Sciatic nerve (tissue), 2 donors: ENCODE measurements around the gene FBXW5. TPM values are rescaled to one million over a fixed set of nuclear protein-coding genes. Genes with fewer than 3 reads are reported as not detected.

ENCODE experiments used
- ATAC-seq: fragments of 200-7000 bp; cut with Tn5 transposase; one replicate; pipeline ENCODE4 v1.9.1; 2020; ENCODE audit warnings: mild to moderate bottlenecking, moderate library complexity
- DNase-seq: peaks from one replicate; pipeline ENCODE4 v3.0.0-alpha.2; 2020; ENCODE audit warnings: low spot score
- intact Hi-C: fragments of 100-400 bp; cut with DNase I; formaldehyde crosslinking; loops from one replicate; pipeline ENCODE4 v1.14.2; 2022
- total RNA-seq: library from RNA; stranded (reverse); fragmentation: NEBNext Ultra II Directional; extraction: Animal tissue kit (Norgen Biotek cat#: 25700); gene quantifications from one replicate; pipeline ENCODE4 v1.2.1, GENCODE V29; 2021
- donor health status: DM: no; HTN: no; CAD: no.
- donor health status: DM: no; HTN: no; CAD: no.

FBXW5 gene
- total RNA-seq, 1 donor from 2014 or later, result 59.9 TPM

GRCh38 chr9:136899196-136899595 is 45.3 kb downstream of the FBXW5 start:
- ATAC-seq (no peak), DNase-seq (no peak)
- intact Hi-C loops, result no loop called here

GRCh38 chr9:136898483-136899100 is 45.9 kb downstream of the FBXW5 start:
- DNase-seq (no peak), ATAC-seq (no peak)
- intact Hi-C loops, result no loop called here

- no peak for DNase-seq
- intact Hi-C loops, result no loop called here
- no peak for ATAC-seq
Observed at GRCh38 chr9:136896027-136896426, 48.5 kb downstream of the FBXW5 start.

GRCh38 chr9:136890661-136891060 is 53.9 kb downstream of the FBXW5 start:
- intact Hi-C loops, result no loop called here
- DNase-seq, result no peak
- no peak for ATAC-seq

Other genes with a start within 250 kb of the FBXW5 start
- gene DIPK1B, start 232.2 kb downstream of the FBXW5 start, total RNA-seq, result 11.6 TPM
- gene LCN10, start 201.8 kb downstream of the FBXW5 start, total RNA-seq, result 5.5 TPM
- 7.0 TPM for gene LCN6, start 196.2 kb downstream of the FBXW5 start, total RNA-seq
- not detected for gene LCN8, start 186.5 kb downstream of the FBXW5 start, total RNA-seq
- gene LCN15, start 180.2 kb downstream of the FBXW5 start, total RNA-seq, result not detected
- gene TMEM141, start 153.4 kb downstream of the FBXW5 start, total RNA-seq, result 37.8 TPM
- 2.5 TPM for gene CCDC183, start 148.4 kb downstream of the FBXW5 start, total RNA-seq
- gene RABL6, start 136.8 kb downstream of the FBXW5 start, total RNA-seq, result 46.9 TPM
- gene AJM1, start 102.3 kb downstream of the FBXW5 start, total RNA-seq, result 3.1 TPM
- 76.4 TPM for gene PHPT1, start 95.3 kb downstream of the FBXW5 start, total RNA-seq
- 3.0 TPM for gene MAMDC4, start 92.4 kb downstream of the FBXW5 start, total RNA-seq
- 201 TPM for gene EDF1, start 78.4 kb downstream of the FBXW5 start, total RNA-seq
- 17.0 TPM for gene TRAF2, start 58.2 kb downstream of the FBXW5 start, total RNA-seq
- gene C8G, start 505 bp upstream of the FBXW5 start, total RNA-seq, result not detected
- 8.6 TPM for gene LCN12, start 7.5 kb upstream of the FBXW5 start, total RNA-seq
- gene PTGDS, start 32.8 kb upstream of the FBXW5 start, total RNA-seq, result 1,668 TPM
- 4.1 TPM for gene LCNL1, start 38.3 kb upstream of the FBXW5 start, total RNA-seq
- 46.6 TPM for gene PAXX, start 47.7 kb upstream of the FBXW5 start, total RNA-seq
- 11.3 TPM for gene CLIC3, start 51.8 kb upstream of the FBXW5 start, total RNA-seq
- gene ABCA2, start 83.5 kb upstream of the FBXW5 start, total RNA-seq, result 298 TPM
- gene FUT7, start 87.3 kb upstream of the FBXW5 start, total RNA-seq, result 0.18 TPM
- gene NPDC1, start 101.4 kb upstream of the FBXW5 start, total RNA-seq, result 157 TPM
- 24.3 TPM for gene ENTPD2, start 109.3 kb upstream of the FBXW5 start, total RNA-seq
- 0.36 TPM for gene SAPCD2, start 125.8 kb upstream of the FBXW5 start, total RNA-seq
- gene UAP1L1, start 132.8 kb upstream of the FBXW5 start, total RNA-seq, result 18.3 TPM
- 48.3 TPM for gene MAN1B1, start 142.2 kb upstream of the FBXW5 start, total RNA-seq
- 127 TPM for gene DPP7, start 170.0 kb upstream of the FBXW5 start, total RNA-seq
- gene GRIN1, start 194.4 kb upstream of the FBXW5 start, total RNA-seq, result not detected
- not detected for gene LRRC26, start 225.3 kb upstream of the FBXW5 start, total RNA-seq
- not detected for gene TMEM210, start 227.3 kb upstream of the FBXW5 start, total RNA-seq
- 52.8 TPM for gene ANAPC2, start 243.8 kb upstream of the FBXW5 start, total RNA-seq
- 27.6 TPM for gene SSNA1, start 243.9 kb upstream of the FBXW5 start, total RNA-seq